ENCODE measurements around the gene HCN2. TPM values are rescaled to one million over a fixed set of nuclear protein-coding genes. Genes with fewer than 3 reads are reported as not detected.
A peak's percentile ranks its signal among the peaks of the same experiment; 100 is the strongest.

HCN2 gene
- total RNA-seq, 2 donors from 2014 or later: 0.26 TPM; not detected in 1

GRCh38 chr19:610801-611480 lies 21.3 kb downstream of the HCN2 start:
- H3K27ac ChIP-seq: no peak overlapping the region

GRCh38 chr19:611481-611868 lies 21.8 kb downstream of the HCN2 start:
- Histone ChIP-seq H3K4me3 (no peak overlapping the region), H3K9me3 (no peaks in the 10 kb centered on the region), H3K27ac (no peak overlapping the region), H3K36me3 (replicated peaks in 1 of 2; ENCODE audit: insufficient read depth in 1 of 2, low read depth in 2 of 2) (no peaks in the 10 kb centered on the region), H3K4me1 (peaks cover 5% of the 10 kb centered on the region), H3K27me3 (no peaks in the 10 kb centered on the region)
- DNase-seq (no peak), ATAC-seq (no peak)
- intact Hi-C loops (cut with DNase I): no loop called here
- WGBS, 2 donors: 48 to 83% methylated on average over 6 to 13 of the region's 13 CpGs
- TF ChIP-seq CTCF (IDR thresholded peaks at IDR 0.05): no peak
- no peak for TF ChIP-seq POLR2A (IDR thresholded peaks at IDR 0.05)

More at GRCh38 chr19:610801-611480, 21.3 kb downstream of the HCN2 start:
- no peaks in the 10 kb centered on the region for H3K27me3 ChIP-seq
- WGBS, 2 donors: 31 to 64% methylated on average over 24 to 36 of the region's 36 CpGs
- H3K36me3 ChIP-seq (replicated peaks in 1 of 2; ENCODE audit: insufficient read depth in 1 of 2, low read depth in 2 of 2): no peaks in the 10 kb centered on the region
- intact Hi-C loops (cut with DNase I): no loop called here
- H3K9me3 ChIP-seq: no peaks in the 10 kb centered on the region
- DNase-seq (peak in 2 of 4 donors; percentile 35 to 39), ATAC-seq (peak; percentile 38)
- TF ChIP-seq CTCF (IDR thresholded peaks at IDR 0.05): no peak
- no peak for TF ChIP-seq POLR2A (IDR thresholded peaks at IDR 0.05)
- H3K4me1 ChIP-seq: peaks cover 5% of the 10 kb centered on the region
- no peak overlapping the region for H3K4me3 ChIP-seq

GRCh38 chr19:612941-613340 lies 23.3 kb downstream of the HCN2 start:
- Histone ChIP-seq H3K27me3 (no peaks in the 10 kb centered on the region), H3K27ac (no peak overlapping the region), H3K4me3 (no peak overlapping the region), H3K4me1 (peaks cover 5% of the 10 kb centered on the region), H3K9me3 (no peaks in the 10 kb centered on the region), H3K36me3 (replicated peaks in 1 of 2; ENCODE audit: insufficient read depth in 1 of 2, low read depth in 2 of 2) (no peaks in the 10 kb centered on the region)
- DNase-seq (no peak), ATAC-seq (no peak)
- intact Hi-C loops (cut with DNase I): no loop called here
- 94 to 97% methylated on average over 14 to 32 of the region's 33 CpGs for WGBS, 2 donors
- TF ChIP-seq CTCF (IDR thresholded peaks at IDR 0.05): no peak
- no peak for TF ChIP-seq POLR2A (IDR thresholded peaks at IDR 0.05)

GRCh38 chr19:613732-614567 lies 24.3 kb downstream of the HCN2 start:
- ATAC-seq (no peak), DNase-seq (no peak)
- Histone ChIP-seq H3K9me3 (no peaks in the 10 kb centered on the region), H3K27ac (no peak overlapping the region), H3K27me3 (no peaks in the 10 kb centered on the region), H3K4me1 (peaks cover 5% of the 10 kb centered on the region), H3K4me3 (no peak overlapping the region), H3K36me3 (replicated peaks in 1 of 2; ENCODE audit: insufficient read depth in 1 of 2, low read depth in 2 of 2) (peaks cover 0 to 6% of the 10 kb centered on the region in 2 donors)
- intact Hi-C loops (cut with DNase I): no loop called here
- 65 to 86% methylated on average over 24 to 42 of the region's 54 CpGs for WGBS, 2 donors
- no peak for TF ChIP-seq POLR2A (IDR thresholded peaks at IDR 0.05)
- TF ChIP-seq CTCF (IDR thresholded peaks at IDR 0.05): no peak

All from body of pancreas (tissue), 4 donors.